OCI-M2 (cell line): ENCODE results near the gene CCDC83.
"Not testable (repeated sequence)": the region's sequence is repeated elsewhere in the genome, so short reads cannot be mapped to it uniquely, and the experiment has no call there.

Experiments
- DNase-seq: peaks from one replicate; lab custom pipeline; 2025; ENCODE audit not compliant: unreplicated experiment; lab: John Stamatoyannopoulos, UW

CCDC83 gene

GRCh38 chr11:85939099-85940015, 84.2 kb downstream of the CCDC83 start:
- no peak for DNase-seq

DNA sequence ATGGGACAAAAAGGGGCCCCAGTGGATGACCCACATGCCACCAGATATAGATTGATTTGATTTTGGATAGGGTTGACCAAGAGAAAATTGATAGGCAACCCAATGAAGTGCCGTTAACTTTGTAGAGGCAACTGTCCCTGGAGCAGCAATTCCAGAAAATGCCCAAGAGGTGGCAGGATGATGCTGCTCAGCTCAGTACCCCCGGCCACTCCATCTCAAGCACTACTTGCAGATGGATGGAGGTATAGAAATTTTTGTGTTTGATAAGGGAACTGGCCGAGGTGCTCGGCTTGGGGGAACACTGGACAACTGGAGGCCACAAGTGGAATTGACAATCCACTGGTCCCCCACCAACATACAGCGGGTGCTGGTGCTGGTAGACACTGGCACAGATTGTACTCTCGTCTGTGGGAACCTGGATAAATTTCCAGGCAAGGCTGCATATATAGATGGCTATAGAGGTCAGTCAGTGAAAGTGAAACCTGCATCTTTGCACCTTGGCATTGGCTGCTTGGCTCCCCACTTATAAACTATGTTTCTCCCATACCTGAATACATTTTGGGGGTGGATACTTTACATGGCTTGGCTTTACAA, 86.3 kb downstream of the CCDC83 start:
- DNase-seq, result no peak

DNA sequence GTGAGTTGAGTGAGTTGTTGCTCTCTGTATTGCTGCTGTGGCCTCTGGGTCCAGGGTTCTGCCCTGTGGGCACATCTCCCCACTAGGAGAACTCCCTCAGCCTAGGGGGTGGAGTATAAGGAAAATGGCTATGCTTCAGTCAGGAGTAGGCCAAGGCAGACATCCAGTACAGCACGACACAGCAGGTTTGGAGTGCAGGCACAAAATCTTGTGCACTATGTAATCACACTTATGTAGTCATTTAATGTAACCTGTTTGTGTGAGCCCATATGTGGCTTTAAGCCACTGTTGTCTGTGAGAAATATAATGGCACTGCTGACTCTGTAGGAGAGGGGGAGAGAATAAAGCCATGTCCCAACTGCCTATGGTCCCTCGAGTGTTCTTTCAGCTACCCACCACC, 90.1 kb downstream of the CCDC83 start:
- DNase-seq, result no peak

GRCh38 chr11:85945788-85946187, 90.6 kb downstream of the CCDC83 start:
- no peak for DNase-seq

GRCh38 chr11:85946221-85946620, 91.0 kb downstream of the CCDC83 start:
- no peak for DNase-seq

- no peak for DNase-seq
Measured at GRCh38 chr11:85947431-85948272, 92.5 kb downstream of the CCDC83 start.

- DNase-seq, result no peak
Measured at GRCh38 chr11:85948884-85949283, 93.7 kb downstream of the CCDC83 start.

GRCh38 chr11:85949798-85950197, 94.6 kb downstream of the CCDC83 start:
- DNase-seq, result no peak

- DNase-seq, result no peak
Measured at GRCh38 chr11:85950317-85951048, 95.3 kb downstream of the CCDC83 start.

- DNase-seq, result no peak
Measured at GRCh38 chr11:85951049-85951405, 95.8 kb downstream of the CCDC83 start.

DNA sequence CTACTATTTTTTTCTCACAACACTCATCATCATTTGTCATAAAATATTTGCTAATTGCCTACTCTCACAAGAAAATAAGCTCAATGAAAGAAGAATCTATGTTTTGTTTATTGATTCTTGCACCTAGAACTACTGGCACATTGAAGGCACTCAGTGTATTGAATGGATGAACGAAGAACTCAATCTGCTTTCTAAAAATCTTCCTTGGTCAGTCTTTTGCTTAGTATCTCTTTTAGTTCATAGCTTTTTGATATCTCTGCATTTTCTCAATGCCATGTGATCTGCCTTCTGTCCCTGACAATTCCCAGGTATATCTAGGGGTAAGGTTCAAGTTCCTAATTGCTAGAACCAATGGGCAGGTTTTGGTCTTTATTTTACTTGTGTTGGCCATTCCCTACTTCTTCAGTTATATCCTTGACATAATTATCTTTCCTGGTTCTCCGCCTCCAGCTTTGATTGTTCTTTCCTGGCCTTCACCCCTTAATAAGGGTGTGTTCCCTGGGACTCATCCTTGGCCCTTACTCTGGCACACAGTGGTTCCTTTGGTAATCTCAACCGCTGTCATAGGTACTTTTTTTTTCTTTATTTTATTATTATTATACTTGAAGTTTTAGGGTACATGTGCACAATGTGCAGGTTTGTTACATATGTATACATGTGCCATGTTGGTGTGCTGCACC, 96.4 kb downstream of the CCDC83 start:
- DNase-seq, result no peak

GRCh38 chr11:85952108-85952485, 96.9 kb downstream of the CCDC83 start:
- not testable (repeated sequence) for DNase-seq

DNA sequence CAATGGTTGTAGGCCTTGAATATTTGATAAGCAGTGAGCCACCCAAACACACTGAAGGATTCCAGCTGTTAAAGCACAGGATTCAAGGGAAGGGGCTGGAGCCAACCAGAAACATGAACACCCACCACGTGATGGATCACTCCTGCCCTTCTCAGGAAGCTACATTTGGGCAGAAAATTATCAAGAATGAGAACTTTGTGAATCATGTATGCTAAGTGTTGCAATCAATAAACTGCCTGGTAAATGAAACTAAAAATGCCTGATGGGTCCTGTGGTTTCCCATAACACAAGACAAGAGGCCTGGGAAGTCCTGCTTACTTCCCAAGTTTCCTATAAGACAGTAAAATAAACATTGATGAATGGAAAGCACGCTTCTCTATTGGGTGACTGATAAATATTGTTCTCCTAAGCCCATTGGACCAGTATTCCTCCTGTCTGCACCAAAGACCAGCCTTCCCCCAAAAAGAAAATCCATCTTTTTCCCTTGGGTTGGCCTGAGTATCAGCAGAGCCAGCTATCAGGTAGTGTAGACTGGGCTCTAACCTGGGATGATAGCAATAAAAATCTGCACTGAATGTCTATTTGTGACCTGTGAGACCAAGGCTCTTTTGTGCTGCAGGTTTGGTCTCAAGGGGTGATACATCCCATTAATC, 98.4 kb downstream of the CCDC83 start:
- DNase-seq, result no peak

- DNase-seq, result no peak
Measured at GRCh38 chr11:85955531-85955930, 100.3 kb downstream of the CCDC83 start.

DNA sequence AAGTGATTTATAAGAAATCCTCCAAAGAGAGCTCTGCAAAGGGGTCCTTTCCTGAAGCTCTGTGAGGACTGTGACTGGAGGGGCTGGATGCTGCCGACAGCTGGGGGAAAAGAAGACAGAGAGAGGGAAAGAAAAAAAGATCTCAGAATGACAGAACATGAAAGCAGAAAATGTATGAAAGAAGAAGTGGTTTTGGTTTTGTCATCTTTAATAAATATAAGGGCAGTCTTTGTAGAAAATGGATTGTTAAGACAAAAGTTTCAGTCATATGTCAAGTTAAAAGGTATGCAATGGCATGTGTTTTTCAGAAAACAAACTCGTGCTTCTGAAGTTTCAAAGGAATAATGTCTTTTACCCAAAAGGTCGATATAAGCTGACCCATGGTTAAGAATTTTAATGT, 105.5 kb downstream of the CCDC83 start:
- no peak for DNase-seq

DNA sequence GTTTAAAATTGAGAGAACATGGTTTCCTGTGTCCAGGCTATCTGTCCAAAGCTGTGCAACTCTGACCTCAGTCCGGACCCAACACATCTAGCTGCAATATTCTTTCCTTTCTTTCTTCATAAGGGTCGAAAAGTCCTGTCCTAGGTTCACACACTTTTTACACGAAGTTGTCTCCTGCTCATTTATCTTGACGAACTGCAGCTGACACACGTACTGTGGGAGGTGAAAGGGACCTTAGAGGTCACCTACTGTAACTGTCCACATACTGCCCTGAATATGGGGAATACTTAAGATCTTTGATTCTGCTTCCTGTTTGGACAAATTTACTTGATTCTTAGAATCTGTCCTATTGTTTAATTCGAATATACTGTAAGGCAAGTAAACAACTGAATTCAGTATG, 105.9 kb downstream of the CCDC83 start:
- no peak for DNase-seq

DNA sequence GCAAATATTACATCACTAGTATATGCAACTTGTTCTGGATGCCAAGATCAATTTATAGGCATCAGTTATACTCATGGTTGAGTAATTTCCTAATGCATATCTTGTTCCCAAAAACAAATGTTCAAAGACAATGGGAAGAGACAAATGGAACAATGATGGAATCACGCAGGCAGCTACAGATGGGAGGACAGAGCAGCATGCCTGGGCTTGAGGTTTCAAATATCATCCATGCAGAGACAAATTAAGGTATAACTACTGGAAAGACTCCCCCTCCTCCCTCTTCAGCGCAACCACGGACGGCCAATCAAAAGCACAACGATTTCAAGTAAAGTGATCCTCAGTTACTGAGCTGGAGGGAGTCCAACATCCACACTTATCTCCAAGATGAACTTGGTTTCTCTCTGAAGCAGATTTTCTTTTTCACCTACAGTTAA, 106.8 kb downstream of the CCDC83 start:
- no peak for DNase-seq

DNA sequence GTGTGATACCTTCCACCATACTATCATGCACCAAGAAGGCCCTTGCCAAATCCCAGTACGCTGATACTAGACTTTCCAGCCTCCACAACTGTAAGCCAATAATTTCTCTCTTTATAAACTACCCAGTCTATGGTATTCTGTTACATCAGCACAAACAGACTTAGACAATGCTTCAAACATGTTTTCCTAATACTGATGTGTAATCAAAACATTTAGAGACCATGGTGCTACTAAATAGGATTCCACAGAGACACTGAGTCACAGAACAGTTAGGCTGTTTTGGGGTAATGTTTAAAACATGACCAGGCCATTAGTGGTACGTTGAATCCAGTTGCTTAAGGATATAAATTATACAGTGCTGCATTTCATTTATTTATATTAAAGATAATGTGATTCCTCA, 110.0 kb downstream of the CCDC83 start:
- no peak for DNase-seq

DNA sequence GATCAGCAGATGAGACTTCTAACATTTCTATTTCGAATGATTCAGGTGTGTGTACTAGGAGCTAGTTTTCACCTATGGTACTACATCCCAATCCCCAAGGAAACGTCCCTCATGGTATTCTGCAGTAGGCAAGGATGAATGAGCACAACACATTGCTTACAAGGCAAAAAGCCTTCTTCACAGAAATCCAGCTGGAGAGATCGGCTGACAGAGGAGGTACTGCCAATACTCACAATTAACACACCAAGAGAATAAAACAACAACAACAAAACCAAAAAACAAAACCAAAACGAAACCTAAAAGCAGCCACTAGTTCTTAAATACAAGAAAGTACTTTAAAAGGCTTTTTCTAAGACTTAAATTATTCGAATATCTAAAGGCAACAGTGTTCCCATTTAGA, 112.3 kb downstream of the CCDC83 start:
- no peak for DNase-seq
